Measurements from ENCODE around the gene ADAM12. TPM values are rescaled to one million over a fixed set of nuclear protein-coding genes. Genes with fewer than 3 reads are reported as not detected.

The ADAM12 gene
- total and polyA plus RNA-seq, 2 experiments from 2014 or later = 0.13 to 0.87 TPM

DNA sequence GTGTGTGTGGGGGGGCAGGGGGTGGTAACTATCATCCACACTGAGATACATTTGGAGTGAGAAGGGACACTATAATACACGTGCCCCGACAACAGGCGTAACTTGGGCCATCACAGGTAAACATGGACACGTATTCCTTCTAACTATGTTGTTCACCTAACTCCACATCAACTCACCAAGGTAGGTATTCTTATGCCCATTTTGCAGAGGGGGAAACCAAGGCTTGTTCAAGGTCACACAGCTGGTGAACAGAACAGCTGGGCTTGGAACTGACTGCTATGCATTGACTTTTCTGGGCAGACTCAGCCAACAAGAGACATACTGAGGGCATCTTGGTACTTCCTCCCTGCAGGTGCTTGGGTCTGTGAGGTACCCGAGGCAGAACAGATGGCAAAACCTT, 170.1 kb downstream of the ADAM12 start:
- no peaks in the 10 kb centered on the region for H3K36me3 Mint-ChIP-seq (ENCODE audit: low read depth)
- H3K27ac Mint-ChIP-seq = no peak overlapping the region
- no peak overlapping the region for H2AFZ ChIP-seq
- H3K27me3 ChIP-seq (ENCODE audit: insufficient read depth) = no peaks in the 10 kb centered on the region
- H3F3A ChIP-seq (replicated peaks; ENCODE audit: low read depth) = no peaks in the 10 kb centered on the region
- no peak overlapping the region for H3K4me3 Mint-ChIP-seq
- no peaks in the 10 kb centered on the region for H3K36me3 ChIP-seq (ENCODE audit: insufficient read depth)
- DNase-seq (ENCODE audit: low spot score) (no peak), ATAC-seq (no peak)
- no peaks in the 10 kb centered on the region for H3K9me2 ChIP-seq (ENCODE audit: insufficient read depth)
- H3K4me1 ChIP-seq (ENCODE audit: insufficient read depth) = no peaks in the 10 kb centered on the region
- no peak for TF ChIP-seq NANOG (IDR thresholded peaks at IDR 0.05; ENCODE audit: borderline replicate concordance)
- no peak for TF ChIP-seq EZH2 (IDR thresholded peaks at IDR 0.05; ENCODE audit: low read depth, unreplicated experiment)
- TF ChIP-seq JUNB (IDR thresholded peaks at IDR 0.05; ENCODE audit: unreplicated experiment) = no peak
- TF ChIP-seq, protein P1, sequence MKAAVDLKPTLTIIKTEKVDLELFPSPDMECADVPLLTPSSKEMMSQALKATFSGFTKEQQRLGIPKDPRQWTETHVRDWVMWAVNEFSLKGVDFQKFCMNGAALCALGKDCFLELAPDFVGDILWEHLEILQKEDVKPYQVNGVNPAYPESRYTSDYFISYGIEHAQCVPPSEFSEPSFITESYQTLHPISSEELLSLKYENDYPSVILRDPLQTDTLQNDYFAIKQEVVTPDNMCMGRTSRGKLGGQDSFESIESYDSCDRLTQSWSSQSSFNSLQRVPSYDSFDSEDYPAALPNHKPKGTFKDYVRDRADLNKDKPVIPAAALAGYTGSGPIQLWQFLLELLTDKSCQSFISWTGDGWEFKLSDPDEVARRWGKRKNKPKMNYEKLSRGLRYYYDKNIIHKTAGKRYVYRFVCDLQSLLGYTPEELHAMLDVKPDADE (IDR thresholded peaks at IDR 0.05) = no peak
- TF ChIP-seq CREB1 (CRISPR knock-in tag; IDR thresholded peaks at IDR 0.05; ENCODE audit: low read depth) = no peak
- TF ChIP-seq, protein P2, sequence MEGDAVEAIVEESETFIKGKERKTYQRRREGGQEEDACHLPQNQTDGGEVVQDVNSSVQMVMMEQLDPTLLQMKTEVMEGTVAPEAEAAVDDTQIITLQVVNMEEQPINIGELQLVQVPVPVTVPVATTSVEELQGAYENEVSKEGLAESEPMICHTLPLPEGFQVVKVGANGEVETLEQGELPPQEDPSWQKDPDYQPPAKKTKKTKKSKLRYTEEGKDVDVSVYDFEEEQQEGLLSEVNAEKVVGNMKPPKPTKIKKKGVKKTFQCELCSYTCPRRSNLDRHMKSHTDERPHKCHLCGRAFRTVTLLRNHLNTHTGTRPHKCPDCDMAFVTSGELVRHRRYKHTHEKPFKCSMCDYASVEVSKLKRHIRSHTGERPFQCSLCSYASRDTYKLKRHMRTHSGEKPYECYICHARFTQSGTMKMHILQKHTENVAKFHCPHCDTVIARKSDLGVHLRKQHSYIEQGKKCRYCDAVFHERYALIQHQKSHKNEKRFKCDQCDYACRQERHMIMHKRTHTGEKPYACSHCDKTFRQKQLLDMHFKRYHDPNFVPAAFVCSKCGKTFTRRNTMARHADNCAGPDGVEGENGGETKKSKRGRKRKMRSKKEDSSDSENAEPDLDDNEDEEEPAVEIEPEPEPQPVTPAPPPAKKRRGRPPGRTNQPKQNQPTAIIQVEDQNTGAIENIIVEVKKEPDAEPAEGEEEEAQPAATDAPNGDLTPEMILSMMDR (conservative IDR thresholded peaks at IDR 0.05; ENCODE audit: low read depth in 2 of 2) = no peak
- TF ChIP-seq, protein P3, sequence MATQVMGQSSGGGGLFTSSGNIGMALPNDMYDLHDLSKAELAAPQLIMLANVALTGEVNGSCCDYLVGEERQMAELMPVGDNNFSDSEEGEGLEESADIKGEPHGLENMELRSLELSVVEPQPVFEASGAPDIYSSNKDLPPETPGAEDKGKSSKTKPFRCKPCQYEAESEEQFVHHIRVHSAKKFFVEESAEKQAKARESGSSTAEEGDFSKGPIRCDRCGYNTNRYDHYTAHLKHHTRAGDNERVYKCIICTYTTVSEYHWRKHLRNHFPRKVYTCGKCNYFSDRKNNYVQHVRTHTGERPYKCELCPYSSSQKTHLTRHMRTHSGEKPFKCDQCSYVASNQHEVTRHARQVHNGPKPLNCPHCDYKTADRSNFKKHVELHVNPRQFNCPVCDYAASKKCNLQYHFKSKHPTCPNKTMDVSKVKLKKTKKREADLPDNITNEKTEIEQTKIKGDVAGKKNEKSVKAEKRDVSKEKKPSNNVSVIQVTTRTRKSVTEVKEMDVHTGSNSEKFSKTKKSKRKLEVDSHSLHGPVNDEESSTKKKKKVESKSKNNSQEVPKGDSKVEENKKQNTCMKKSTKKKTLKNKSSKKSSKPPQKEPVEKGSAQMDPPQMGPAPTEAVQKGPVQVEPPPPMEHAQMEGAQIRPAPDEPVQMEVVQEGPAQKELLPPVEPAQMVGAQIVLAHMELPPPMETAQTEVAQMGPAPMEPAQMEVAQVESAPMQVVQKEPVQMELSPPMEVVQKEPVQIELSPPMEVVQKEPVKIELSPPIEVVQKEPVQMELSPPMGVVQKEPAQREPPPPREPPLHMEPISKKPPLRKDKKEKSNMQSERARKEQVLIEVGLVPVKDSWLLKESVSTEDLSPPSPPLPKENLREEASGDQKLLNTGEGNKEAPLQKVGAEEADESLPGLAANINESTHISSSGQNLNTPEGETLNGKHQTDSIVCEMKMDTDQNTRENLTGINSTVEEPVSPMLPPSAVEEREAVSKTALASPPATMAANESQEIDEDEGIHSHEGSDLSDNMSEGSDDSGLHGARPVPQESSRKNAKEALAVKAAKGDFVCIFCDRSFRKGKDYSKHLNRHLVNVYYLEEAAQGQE (IDR thresholded peaks at IDR 0.05; ENCODE audit: unreplicated experiment) = no peak
- TF ChIP-seq POLR2AphosphoS5 (IDR thresholded peaks at IDR 0.05; ENCODE audit: low read depth) = no peak
- TF ChIP-seq, protein P4, sequence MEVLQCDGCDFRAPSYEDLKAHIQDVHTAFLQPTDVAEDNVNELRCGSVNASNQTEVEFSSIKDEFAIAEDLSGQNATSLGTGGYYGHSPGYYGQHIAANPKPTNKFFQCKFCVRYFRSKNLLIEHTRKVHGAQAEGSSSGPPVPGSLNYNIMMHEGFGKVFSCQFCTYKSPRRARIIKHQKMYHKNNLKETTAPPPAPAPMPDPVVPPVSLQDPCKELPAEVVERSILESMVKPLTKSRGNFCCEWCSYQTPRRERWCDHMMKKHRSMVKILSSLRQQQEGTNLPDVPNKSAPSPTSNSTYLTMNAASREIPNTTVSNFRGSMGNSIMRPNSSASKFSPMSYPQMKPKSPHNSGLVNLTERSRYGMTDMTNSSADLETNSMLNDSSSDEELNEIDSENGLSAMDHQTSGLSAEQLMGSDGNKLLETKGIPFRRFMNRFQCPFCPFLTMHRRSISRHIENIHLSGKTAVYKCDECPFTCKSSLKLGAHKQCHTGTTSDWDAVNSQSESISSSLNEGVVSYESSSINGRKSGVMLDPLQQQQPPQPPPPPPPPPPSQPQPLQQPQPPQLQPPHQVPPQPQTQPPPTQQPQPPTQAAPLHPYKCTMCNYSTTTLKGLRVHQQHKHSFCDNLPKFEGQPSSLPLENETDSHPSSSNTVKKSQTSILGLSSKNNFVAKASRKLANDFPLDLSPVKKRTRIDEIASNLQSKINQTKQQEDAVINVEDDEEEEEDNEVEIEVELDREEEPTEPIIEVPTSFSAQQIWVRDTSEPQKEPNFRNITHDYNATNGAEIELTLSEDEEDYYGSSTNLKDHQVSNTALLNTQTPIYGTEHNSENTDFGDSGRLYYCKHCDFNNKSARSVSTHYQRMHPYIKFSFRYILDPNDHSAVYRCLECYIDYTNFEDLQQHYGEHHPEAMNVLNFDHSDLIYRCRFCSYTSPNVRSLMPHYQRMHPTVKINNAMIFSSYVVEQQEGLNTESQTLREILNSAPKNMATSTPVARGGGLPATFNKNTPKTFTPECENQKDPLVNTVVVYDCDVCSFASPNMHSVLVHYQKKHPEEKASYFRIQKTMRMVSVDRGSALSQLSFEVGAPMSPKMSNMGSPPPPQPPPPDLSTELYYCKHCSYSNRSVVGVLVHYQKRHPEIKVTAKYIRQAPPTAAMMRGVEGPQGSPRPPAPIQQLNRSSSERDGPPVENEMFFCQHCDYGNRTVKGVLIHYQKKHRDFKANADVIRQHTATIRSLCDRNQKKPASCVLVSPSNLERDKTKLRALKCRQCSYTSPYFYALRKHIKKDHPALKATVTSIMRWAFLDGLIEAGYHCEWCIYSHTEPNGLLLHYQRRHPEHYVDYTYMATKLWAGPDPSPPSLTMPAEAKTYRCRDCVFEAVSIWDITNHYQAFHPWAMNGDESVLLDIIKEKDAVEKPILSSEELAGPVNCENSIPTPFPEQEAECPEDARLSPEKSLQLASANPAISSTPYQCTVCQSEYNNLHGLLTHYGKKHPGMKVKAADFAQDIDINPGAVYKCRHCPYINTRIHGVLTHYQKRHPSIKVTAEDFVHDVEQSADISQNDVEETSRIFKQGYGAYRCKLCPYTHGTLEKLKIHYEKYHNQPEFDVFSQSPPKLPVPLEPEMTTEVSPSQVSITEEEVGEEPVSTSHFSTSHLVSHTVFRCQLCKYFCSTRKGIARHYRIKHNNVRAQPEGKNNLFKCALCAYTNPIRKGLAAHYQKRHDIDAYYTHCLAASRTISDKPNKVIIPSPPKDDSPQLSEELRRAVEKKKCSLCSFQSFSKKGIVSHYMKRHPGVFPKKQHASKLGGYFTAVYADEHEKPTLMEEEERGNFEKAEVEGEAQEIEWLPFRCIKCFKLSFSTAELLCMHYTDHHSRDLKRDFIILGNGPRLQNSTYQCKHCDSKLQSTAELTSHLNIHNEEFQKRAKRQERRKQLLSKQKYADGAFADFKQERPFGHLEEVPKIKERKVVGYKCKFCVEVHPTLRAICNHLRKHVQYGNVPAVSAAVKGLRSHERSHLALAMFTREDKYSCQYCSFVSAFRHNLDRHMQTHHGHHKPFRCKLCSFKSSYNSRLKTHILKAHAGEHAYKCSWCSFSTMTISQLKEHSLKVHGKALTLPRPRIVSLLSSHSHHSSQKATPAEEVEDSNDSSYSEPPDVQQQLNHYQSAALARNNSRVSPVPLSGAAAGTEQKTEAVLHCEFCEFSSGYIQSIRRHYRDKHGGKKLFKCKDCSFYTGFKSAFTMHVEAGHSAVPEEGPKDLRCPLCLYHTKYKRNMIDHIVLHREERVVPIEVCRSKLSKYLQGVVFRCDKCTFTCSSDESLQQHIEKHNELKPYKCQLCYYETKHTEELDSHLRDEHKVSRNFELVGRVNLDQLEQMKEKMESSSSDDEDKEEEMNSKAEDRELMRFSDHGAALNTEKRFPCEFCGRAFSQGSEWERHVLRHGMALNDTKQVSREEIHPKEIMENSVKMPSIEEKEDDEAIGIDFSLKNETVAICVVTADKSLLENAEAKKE (CRISPR knock-in tag; IDR thresholded peaks at IDR 0.05) = no peak
- no peak for TF ChIP-seq ZNF114 (CRISPR knock-in tag; IDR thresholded peaks at IDR 0.05)
- no peak for TF ChIP-seq ZNF331 (CRISPR knock-in tag; IDR thresholded peaks at IDR 0.05; ENCODE audit: low read depth)
- no peak for TF ChIP-seq EZH2phosphoT487 (IDR thresholded peaks at IDR 0.05; ENCODE audit: unreplicated experiment)
- TF ChIP-seq STAT1 (IDR thresholded peaks at IDR 0.05; ENCODE audit: unreplicated experiment) = no peak
- H3K4me1 Mint-ChIP-seq = peaks cover 18% of the 10 kb centered on the region
- no peaks in the 10 kb centered on the region for H3K79me2 ChIP-seq (replicated peaks; ENCODE audit: insufficient read depth)
- peaks cover 7% of the 10 kb centered on the region for H3K27me3 Mint-ChIP-seq (ENCODE audit: insufficient read depth, low read depth, poor library complexity)
- H3K4me2 ChIP-seq = no peak overlapping the region
- H3K9me3 Mint-ChIP-seq = no peaks in the 10 kb centered on the region; the same call in 2 of the 3 replicates
- H3K4me3 ChIP-seq = no peak overlapping the region
- no peak overlapping the region for H3K27ac ChIP-seq (ENCODE audit: low read depth)
- H4K20me1 ChIP-seq (replicated peaks; ENCODE audit: insufficient read depth) = no peaks in the 10 kb centered on the region
